ENCODE results near the gene STK36.

The STK36 gene

DNA sequence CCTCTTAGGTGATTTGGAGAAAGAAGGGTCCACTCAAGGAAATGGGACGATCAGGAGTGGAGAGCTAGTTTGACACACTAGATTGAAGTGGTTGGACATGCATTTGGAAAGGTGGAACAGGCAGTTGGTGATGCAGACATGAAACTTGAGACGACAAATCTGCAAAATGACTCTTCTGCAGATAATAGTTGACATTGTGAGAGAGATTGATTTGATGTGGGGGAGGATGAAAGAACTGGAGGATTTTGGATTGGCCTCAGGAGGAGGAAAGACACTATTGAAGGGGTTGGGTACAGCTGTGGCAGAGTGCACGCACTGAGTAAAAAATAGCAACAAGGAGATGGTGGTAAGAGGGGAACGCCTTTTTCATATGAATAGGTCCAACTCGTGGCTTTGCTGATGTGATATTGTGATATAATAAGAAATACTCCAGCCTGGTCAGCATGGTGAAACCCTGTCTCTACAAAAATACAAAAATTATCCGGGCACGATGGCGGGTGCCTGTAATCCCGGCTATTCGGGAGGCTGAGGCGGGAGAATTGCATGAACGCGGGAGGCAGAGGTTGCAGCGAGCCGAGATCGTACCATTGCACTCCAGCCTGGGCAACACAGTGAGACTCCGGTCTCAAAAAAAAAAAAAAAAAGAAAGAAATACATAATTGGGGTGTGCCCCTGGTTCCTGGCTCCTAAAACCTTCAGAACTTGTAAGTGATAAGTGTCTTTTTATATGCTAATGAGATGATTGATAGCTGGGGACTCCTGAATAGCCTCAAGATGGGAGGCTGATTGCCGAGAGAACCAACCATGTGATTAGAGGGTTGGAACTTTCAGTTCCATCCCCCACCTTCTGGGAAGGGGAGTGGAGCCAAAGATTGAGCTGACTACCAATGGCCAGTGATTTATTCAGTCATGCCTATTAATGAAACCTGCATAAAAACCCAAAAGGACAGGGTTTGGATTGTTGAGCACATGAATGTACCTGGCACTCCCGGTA, 48.5 kb downstream of the STK36 start:
- no peak for DNase-seq

DNA sequence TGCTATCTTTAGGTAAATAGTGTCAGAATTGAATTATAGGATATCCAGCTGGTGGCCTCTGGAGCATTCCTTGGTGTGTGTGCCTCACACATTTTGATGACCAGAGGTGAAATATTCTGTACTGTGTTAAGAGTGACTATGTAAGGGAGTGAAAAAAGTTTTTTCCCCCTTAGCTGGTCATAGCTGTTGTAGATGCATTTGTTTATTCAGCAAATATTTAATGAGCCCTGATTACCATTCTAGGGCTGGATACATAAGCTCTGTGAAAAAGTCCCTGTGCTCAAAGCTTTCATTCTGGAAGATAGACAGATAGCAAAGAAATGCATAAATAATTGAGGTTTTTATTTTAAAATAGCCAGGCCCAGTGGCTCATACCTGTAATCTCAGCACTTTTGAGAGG, 49.6 kb downstream of the STK36 start:
- DNase-seq = no peak

DNA sequence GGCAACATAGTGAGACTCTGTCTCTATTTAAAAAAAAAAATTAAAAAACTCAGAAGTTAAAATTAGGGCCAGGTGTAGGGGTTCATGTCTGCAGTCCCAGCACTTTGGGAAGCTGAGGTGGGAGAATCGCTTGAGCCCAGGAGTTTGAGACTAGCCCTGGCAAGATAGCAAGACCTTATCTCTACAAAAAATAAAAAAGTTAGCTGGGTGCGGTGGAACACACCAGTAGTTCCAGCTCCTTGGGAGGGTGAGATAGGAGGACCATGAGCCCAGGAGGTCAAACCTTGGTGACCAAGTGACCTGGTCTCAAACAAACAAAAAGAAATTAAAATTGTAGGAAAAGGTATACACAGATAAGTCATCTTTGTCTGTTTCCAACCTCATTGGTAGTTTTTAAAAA, 50.0 kb downstream of the STK36 start:
- DNase-seq = no peak

DNA sequence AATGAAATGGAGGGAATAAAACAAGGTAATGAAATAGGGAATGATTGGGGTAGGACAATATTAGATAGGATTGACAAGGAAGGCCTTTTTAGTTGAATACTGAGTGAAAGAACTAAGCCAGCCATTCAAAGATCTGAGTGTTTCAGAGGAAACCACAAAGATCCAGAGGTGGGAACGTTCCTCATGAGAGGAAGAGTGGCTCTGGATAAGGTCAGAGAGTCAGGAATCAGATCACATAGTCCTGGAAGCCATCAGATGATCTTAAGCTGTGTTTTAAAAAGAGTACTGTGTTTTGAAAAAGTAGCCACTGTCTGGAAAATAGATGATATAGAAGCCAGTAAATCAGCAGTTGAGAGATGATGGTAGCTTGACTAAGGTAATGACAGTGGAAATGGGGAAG, 50.5 kb downstream of the STK36 start:
- no peak for DNase-seq

DNA sequence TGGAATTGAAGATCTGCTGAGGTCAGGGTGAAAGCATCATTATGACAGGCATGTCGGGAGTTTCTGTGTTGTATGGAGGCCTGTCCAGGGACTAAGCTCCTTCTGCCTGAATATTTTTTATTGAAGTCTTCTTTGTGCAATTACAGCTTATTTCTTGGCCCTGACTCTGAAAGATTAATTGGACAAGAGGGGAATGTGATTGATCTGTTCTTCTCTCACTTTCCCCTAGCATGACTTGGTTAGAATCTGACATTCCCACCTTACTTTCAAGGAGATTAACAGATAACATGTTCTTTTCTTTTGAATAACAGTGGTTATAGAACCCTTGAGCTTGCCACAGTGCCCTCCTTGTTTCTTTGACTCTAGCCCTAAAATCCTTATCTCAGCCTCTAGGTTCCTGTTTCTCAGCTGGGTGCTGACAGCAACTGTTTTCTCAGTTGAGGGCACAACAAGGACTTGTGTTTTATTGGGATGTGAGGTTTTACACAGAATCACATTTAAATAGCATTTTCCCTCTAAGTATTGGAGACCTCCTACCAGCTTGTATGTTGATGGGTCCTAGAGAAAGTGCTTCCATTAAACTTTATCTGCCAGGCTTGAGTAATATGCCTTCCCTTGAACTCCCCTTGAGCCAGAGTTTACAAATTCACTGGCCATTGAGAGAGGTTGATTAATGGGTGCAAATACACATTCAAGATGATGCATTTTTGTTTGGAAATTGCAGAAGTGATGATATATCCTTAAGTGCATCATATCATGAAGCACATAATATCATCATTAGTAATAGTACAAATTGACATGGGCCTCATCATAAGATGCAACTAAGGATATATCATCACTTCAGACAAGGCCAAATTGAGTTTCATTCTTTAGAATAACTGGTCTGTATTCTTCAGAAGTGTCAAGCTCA, 51.2 kb downstream of the STK36 start:
- no peak for DNase-seq

DNA sequence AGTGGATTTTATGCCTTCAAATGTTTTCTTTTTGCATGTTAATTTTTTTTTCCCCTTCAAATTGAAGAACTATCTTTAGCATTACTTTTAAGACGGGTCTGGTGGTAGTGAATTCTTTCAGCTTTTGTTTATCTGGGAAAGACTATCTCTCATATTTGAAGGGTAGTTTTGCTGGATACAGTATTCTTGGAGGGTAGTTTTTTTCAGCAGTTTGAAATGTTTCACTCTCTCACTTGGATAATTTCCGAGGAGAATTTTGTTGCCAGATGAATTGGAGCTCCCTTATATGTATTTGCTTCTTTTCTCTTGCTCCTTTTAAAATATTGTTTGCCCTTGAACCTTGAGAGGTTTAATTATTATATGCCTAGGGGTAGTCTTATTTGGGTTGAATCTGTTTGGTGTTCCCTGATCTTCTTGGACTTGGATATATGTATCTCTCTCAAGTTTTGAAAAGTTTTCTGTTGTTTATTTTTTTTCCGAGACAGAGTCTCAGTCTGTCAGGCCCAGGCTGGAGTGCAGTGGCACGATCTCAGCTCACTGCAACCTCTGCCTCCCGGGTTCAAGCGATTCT, 54.2 kb downstream of the STK36 start:
- DNase-seq = no peak

DNA sequence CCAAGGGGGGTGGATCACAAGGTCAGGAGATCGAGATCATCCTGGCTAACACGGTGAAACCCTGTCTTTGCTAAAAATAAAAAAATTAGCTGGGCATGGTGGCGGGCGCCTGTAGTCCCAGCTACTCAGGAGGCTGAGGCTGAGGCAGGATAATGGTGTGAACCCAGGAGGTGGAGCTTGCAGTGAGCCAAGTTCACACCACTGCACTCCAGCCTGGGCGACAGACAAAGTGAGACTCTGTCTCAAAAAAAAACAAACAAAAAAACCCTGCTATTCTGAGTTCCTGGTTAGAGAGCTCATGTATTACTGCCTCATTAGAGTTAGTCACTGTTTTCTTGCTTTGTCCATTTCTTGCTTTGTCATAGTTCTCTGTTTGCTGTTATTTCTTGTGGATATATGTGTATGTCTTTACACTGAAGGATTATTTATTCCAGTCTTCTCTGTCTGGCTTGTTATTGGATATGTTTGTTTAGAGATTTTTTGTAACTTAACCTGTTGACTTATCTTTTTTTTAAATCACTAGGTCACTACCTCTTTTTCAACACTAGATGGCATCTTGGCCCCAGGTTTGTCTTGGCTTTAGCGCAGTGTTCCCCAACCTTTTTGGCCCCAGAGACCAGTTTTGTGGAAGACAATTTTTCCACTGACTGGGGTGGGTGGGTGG, 55.7 kb downstream of the STK36 start:
- DNase-seq = no peak

DNA sequence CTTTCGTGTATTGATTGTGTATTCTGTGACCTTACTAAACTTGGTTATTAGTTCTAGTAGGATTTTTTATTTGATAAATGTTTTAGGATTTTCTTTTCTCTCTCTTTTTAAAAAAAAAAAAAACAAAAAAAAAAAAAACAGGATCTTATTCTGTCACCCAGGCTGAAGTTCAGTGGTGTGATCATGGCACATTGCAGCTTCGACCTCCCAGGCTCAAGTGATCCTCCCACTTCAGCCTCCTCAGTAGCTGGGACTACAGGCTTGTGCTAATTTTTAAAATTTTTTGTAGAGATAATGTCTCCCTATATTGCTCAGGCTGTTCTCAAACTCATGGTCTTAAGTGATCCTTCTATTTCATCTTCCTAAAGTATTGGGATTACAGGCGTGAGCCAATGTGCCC, 57.8 kb downstream of the STK36 start:
- DNase-seq = no peak

DNA sequence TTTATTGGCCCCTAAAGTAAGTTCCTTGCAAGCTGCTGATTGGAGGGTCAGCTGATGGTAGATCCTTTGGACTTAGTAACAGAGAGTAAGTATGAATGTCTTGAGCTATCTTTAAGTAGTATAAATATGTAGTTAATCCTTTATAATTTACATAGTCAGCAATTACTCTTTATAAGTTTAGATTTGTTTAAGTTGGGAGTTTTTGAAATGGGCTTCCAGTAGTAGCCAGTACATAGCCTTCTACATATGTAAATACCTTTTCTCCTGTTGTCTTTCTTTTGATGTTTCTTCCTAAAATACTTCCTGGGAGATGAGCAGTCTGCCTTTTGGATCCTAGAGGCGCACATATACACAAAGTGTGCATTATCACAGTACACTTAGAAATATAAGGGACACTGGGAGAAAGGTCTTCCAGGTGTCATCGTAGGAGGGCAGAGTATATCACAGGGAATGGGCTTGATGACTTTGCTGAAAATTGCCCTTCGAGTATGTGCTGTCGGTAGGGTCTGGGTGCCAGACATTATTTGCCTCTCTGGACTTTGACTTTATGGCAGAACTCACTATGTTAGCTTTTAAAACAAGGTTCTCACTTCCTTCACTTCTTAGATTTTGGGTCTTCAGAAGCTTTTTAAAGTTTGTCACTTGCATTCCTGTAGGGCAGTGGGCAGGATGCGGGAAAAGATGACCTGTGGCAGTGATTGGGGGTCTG, 60.3 kb downstream of the STK36 start:
- no peak for DNase-seq

DNA sequence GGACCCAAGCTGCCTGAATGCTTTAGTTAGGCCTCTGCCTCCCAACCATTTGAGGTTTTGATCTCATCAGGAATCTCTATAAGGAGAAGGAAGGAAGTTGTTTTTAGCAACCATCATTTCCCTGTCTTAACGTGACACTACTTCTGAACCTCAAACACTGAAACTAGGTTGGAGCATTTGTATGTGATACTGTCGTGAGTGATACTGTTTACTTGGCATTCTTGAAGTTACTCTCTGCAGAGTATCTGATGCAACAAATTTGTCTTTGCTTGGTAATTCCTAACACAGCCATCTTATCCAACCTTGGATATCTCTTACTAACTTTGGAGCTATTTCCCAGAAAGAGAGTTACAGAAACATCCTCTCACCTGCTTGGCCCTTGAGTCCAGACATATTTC, 60.9 kb downstream of the STK36 start:
- DNase-seq = no peak

DNA sequence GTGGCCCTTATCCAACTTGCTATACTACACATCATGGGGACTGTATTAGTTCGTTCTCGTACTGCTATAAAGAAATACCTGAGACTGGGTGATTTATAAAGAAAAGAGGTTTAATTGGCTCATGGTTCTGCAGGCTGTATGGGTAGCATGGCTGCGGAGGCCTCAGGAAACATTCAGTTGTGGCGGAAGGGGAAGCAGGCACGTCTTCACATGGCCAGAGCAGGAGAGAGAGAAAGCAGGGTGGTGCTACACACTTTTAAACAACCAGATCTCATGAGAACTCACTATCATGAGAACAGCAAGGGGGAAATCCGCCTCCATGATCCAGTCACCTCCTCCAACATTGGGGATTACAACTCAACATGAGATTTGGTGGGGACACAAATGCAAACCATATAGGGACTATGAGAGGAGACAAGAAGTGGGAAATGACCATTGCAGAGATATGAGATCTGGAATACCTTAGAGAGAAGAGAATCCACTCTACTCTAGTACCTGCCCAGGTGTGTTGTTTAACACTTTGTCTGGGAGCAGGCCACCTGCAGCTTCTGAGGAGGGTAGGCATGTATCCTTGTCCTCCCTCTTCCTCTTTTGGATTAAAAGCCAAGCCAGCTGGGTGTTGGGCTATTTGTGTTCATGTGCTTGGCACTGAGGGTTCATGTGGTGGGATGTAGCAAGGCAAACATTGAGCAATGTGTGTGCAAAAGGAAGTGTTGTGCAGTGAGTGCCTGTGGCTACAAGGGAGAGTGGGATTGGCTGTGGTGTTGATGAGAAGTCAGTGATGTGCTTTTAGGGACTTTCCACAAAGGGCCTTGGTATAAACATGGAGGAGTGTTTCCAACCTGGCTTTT, 61.5 kb downstream of the STK36 start:
- DNase-seq = no peak

DNA sequence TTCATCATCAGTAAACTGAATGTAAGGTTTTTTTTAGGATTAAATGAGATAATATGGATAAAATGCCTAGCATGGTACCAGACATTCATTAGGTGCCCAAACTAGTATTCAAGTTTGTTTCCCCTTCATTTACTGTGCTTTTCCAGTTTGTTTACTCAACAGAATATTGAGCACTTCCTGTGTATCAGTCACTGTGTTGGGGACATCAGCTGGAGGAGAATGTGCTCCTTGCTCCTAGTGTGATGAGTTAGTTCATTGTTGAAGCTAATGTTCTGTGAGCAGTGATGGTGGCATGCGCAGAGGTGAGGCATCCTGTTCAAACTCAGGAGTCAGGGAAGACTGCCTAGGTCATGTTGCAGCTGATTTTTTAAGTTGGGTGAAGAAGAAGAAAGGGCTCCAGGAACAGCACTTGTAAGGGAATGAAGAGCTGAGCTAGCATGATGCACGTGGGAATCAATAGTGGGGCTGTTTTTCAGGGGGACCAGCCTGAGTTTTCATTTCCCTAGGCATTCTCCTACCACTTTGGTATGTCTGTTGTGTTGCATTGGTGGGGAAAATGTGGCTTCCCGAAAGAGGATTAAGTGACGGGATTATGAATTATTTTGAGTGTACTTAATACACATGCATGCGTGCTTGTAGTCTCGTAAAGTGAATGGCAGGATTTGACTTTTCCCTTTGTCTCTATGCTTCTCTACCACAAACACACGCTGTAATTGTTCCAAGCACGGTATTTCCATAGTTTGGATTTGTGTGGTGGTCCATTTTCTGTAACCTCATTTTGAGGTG, 62.5 kb downstream of the STK36 start:
- DNase-seq = no peak

DNA sequence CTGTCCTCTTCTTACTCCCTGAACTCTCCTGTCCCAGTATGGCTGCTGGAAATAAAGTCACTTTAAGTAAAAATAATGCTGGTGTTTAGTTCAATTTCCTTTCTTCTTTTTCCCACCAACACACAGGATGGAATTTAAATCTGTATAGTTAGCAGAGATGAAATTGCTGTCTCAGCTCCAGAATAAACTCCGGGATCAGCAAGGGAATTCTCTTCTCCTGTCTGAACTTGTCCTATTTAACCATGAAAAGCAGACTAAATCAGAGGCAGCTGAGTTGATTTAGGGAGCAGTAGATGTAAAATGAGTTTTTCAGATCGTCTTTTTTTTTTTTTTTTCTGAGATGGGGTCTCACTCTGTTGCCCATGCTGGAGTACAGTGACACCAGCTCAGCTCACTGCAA, 64.6 kb downstream of the STK36 start:
- DNase-seq = no peak

DNA sequence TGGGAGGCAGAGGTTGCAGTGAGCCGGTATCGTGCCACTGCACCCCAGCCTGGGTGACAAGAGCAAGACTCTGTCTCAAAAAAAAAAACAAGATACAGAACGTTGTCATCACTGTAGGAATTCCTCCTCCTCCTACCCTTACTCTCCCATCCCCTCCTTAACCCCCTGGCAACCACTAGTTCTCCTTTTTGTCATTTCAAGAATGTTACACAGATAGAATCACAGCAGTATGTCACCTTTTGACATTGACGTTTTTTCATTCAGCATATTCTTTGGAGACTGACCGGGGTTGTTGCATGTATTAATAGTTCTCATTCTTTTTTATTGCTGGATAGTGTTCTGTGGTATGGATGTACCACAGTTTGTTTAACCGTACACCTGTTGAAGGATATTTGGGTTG, 71.2 kb downstream of the STK36 start:
- no peak for DNase-seq

DNA sequence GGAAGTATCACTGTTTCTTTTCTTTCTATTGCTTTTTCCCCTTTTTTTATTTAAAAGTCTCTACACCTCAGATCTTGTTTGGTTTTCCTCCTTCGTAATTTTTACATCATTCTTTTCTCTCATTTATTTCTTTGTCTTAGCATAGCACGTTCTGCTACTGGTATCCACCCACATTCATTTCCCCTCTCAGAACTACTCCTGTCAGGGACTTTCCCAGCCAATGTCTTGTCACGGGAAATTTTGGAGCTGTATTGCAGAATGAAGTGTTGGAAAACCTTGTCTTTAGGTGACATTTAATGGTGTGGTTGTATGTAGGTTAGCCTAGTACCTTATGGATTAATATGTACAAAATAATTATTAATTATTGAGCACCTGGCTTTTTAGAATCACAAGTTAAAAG, 72.7 kb downstream of the STK36 start:
- DNase-seq = no peak

DNA sequence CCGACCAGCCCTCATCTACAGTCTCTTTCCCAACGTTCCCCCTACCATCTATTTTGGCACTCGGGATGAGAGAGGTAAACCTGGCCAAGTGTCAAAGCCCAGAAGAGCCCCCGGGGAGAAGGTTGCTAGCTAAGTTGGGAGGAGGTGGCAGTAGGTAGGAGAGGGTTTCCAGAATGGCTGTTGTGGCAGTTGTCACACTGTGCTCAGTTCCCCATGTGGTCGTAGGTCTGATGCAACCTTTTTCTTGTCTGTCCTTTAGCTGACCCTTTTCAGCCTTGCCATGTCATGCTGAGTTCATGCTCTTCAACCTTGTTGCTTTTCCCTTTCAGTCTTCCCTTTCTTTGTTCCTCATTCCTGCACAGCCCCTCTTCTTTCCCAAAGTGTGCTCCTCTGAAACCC, 73.3 kb downstream of the STK36 start:
- DNase-seq = no peak

DNA sequence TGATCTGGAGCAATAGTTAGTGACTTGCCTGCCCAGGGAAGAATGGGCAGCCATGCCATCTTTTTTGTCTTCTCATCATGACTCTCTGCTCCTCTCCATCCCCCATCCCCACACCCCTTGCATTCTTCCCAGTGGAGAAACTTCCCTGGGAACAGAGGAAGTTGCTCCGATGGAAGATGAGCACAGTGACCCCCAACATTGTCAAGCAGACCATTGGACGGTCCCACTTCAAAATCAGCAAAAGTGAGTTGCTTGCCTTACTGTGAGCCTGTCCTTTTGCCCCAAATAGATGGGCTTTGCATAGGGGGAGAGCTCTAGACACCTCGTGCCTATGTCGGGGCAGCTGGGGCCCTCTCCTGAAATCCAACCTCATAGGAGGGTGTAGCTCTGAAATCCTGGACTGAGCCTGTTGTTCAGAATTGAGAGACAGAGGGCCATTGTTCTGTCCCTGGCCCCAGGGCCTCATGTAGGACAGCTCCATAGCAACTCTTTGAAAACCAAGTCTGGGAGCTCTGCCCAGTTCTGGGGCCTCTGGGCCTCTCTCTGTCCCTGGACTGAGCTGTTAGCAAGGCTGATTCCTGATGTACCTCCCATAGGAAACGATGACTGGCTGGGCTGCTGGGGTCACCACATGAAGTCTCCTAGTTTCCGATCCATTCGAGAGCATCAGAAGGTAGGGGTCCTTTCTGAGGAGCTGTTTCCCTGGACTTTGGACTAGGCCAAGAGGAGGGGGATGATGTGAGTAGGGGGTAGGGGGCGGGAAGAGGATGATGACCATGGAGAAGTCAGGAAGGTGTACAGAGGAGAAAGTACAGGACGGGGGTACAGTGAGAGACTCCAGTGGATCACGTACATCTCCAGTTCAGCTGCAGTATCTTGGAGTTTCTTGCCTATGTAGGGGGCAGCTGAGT, 73.9 kb downstream of the STK36 start:
- DNase-seq = no peak

DNA sequence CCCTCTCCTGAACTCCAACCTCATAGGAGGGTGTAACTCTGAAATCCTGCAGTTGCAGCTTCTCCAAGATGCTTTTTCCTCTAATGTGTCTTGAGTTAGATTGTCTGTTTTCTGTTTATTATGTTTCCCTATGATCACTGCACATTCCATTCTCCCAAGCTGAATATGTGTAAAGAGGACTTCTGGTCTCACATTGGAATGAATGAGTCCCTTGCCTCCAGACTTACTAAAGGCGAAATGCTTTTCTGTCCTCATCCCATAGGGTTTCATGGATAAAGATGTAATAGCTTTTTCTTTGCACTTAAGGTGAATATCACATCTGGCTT, 74.5 kb downstream of the STK36 start:
- DNase-seq = no peak

DNA sequence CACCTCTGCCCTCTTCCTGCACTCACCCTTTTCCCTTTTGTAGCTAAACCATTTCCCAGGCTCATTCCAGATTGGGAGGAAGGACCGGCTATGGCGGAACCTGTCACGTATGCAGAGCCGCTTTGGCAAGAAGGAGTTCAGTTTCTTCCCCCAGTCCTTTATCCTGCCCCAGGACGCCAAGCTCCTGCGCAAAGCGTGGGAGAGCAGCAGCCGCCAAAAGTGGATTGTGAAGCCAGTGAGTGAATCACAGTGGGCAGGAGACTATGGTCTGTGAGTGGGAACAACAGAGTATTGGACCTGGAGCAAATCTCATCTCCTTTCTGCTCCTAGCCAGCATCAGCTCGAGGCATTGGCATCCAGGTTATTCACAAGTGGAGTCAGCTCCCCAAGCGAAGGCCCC, 75.1 kb downstream of the STK36 start:
- DNase-seq = no peak
